ENCODE results near the gene IBA57.
"Not testable (repeated sequence)": the region's sequence is repeated elsewhere in the genome, so short reads cannot be mapped to it uniquely, and the experiment has no call there.

IBA57 gene

DNA sequence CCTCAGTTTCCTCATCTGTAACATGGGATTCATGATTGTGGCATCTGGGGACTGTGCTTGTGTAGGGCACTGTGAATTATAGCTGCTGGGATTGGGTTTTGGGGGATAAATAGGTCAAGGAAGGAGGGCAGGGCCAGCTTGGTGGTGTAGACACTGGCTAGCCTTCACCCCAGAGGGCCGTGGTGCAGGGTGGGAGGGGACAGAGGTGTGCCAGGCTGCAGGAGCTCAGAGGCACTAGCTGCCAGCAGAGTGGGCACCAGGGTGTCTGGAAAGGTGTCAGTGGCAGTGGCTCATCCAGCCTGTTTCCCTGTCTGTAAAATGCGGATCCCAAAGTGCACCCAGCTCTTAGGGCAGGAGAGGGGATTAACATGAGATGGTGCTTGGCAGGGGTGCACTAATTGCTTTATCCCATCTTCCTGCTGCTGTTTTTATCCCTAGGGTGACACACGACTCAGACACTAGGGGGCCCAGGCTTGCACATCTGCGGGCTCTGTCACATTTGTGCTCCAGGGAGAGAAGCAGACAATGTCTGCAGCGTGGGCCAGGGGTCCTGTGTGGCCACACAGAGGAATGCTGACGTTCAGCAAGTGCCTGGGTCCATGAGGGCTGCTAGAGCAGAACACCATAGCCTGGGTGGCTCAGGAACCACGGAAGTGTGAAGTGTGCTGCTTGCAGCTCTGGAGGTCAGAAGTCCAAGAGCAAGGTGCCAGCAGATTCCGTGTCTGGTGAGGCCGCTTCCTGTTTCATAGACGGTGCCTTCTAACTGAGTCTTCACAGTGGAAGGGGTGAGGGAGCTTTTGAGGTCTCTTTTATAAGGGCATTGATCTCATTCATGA lies 61.6 kb downstream of the IBA57 start:
- WGBS, result 90% methylated on average over 10 of the region's 10 CpGs
- Histone ChIP-seq H3K4me1 (ENCODE audit: insufficient read depth, low read length) (no peaks in the 10 kb centered on the region), H3K27ac (ENCODE audit: low read depth, low read length) (no peak overlapping the region), H3K36me3 (ENCODE audit: insufficient read depth, low read length) (peaks cover 85% of the 10 kb centered on the region), H3K9me3 (ENCODE audit: insufficient read depth, low read depth, low read length) (no peaks in the 10 kb centered on the region; the same call in 1 of the 2 replicates), H3K9ac (ENCODE audit: low read depth, low read length) (no peak overlapping the region), H3K27me3 (ENCODE audit: insufficient read depth, low read length) (no peaks in the 10 kb centered on the region), H3K4me3 (ENCODE audit: low read length) (no peak overlapping the region)

DNA sequence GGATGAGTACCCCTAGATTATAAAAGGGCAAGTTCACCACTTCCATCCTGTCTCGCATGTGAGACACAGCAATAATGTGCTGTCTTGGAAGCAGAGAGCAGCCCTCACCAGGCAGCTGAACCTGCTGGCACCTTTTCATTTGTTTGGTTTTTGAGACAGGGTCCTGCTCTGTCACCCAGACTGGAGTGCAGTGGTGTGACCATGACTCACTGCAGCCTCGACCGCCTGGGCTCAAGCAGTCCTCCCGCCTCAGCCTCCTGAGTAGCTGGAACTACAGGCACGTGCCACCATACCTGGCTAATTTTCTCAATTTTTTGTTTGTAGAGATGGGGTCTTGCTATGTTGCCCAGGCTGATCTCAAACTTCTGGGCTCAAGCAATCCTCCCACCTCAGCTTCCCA lies 62.5 kb downstream of the IBA57 start:
- not testable (repeated sequence) for H3K27ac ChIP-seq (ENCODE audit: low read depth, low read length); H3K4me3 ChIP-seq (ENCODE audit: low read length); H3K4me1 ChIP-seq (ENCODE audit: insufficient read depth, low read length); H3K27me3 ChIP-seq (ENCODE audit: insufficient read depth, low read length); H3K9me3 ChIP-seq (ENCODE audit: insufficient read depth, low read depth, low read length); H3K9ac ChIP-seq (ENCODE audit: low read depth, low read length)
- H3K36me3 ChIP-seq (ENCODE audit: insufficient read depth, low read length), result peaks cover 88% of the 10 kb centered on the region
- 95% methylated on average over 5 of the region's 5 CpGs for WGBS

DNA sequence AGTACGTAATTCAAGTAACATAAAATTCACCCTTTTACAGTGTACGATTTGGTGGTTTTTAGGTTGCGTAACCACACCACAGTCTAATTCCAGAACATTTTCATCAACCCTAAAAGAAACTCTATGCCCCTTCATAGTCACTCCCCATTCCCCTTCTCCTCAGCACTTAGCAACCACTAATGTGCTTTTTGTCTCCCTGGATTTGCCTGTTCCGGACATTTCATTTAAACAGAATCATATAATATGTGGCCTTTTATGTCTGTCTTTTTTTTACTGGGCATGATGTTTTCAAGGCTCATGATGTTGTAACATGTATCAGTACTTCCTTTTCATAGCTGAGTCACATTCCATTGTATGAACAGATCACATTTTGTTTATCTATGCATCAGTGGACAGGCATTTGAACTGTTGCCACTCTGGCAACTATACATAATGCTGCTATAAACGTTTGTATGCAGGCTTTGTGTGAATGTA lies 63.0 kb downstream of the IBA57 start:
- Histone ChIP-seq H3K27me3 (ENCODE audit: insufficient read depth, low read length) (no peaks in the 10 kb centered on the region), H3K4me3 (ENCODE audit: low read length) (no peak overlapping the region), H3K4me1 (ENCODE audit: insufficient read depth, low read length) (no peaks in the 10 kb centered on the region), H3K27ac (ENCODE audit: low read depth, low read length) (no peak overlapping the region), H3K9ac (ENCODE audit: low read depth, low read length) (no peak overlapping the region), H3K36me3 (ENCODE audit: insufficient read depth, low read length) (peaks cover 92% of the 10 kb centered on the region), H3K9me3 (ENCODE audit: insufficient read depth, low read depth, low read length) (no peaks in the 10 kb centered on the region; the same call in 1 of the 2 replicates)
- 94% methylated on average over 5 of the region's 5 CpGs for WGBS

DNA sequence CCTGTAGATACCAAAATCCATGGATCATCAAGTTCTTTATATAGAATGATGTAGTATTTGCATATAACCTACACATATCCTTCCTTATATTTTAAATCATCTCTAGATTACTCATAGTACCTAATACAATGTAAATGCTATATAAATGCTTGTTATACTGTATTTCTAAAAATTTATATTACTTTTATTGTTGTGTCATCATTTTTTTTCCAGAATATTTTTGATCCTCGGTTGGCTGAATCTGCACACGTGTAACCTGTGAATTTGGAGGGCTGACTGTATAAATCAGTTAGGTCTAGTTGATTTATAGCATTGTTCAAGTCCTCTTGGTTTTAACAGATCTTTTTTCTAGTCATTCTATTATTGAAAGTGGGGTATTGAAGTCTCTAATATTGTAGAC lies 65.6 kb downstream of the IBA57 start:
- WGBS, result 94% methylated on average over 2 of the region's 2 CpGs
- H3K27me3 ChIP-seq (ENCODE audit: insufficient read depth, low read length), result no peaks in the 10 kb centered on the region
- H3K4me3 ChIP-seq (ENCODE audit: low read length), result no peak overlapping the region
- no peak overlapping the region for H3K27ac ChIP-seq (ENCODE audit: low read depth, low read length)
- peaks cover 77% of the 10 kb centered on the region for H3K36me3 ChIP-seq (ENCODE audit: insufficient read depth, low read length)
- H3K9me3 ChIP-seq (ENCODE audit: insufficient read depth, low read depth, low read length), result no peaks in the 10 kb centered on the region
- no peak overlapping the region for H3K9ac ChIP-seq (ENCODE audit: low read depth, low read length)
- no peaks in the 10 kb centered on the region for H3K4me1 ChIP-seq (ENCODE audit: insufficient read depth, low read length)
